Right atrium auricular region (tissue), 2 donors: ENCODE data around the gene KRT1. TPM values are rescaled to one million over a fixed set of nuclear protein-coding genes. Genes with fewer than 3 reads are reported as not detected.

ENCODE experiments used
- DNase-seq: peaks from one replicate; pipeline ENCODE4 v3.0.0-alpha.2; 2019; ENCODE audit warnings: low spot score
- H3K27ac ChIP-seq, 2 donors: fragments of 200-600 bp; sonication (generic); 1 replicate in 1 of 2; 2 replicates in 1 of 2; pipeline ENCODE4 v1.5.1; 2016 to 2019
- H3K27me3 ChIP-seq, 2 donors: fragments of 200-600 bp; sonication (generic); one replicate each; pipeline versions ENCODE4 v1.5.1 to v1.6.0; 2017 to 2019
- H3K36me3 ChIP-seq: fragments of 200-600 bp; sonication (generic); one replicate; pipeline ENCODE4 v1.5.1; 2016
- H3K4me1 ChIP-seq, 2 donors: fragments of 200-600 bp; sonication (generic); one replicate each; pipeline versions ENCODE4 v1.5.1 to v1.6.0; 2017 to 2019
- H3K4me3 ChIP-seq, 2 donors: fragments of 200-600 bp; sonication (generic); 1 replicate in 1 of 2; 2 replicates in 1 of 2; pipeline ENCODE4 v1.5.1; 2017 to 2019; ENCODE audit warnings: mild to moderate bottlenecking in 1 of 2, moderate library complexity in 1 of 2
- H3K9me3 ChIP-seq, 2 donors: fragments of 200-600 bp; sonication (generic); one replicate each; pipeline ENCODE4 v1.5.1; 2019
- CTCF ChIP-seq, 2 donors: fragments of 200-600 bp; sonication (generic); IDR thresholded peaks; one replicate each; pipeline ENCODE4 v1.5.1; 2019; ENCODE audit warnings: antibody characterized with exemption in 2 of 2
- total RNA-seq, 2 donors: library from RNA; depleted of rRNA; stranded (reverse); fragments of >200 nt; gene quantifications; one replicate each; pipeline ENCODE4 v1.1.0, GENCODE V29; 2016

The KRT1 gene
- total RNA-seq, 2 donors from 2014 or later = not detected

GRCh38 chr12:52650520-52651081 is 29.6 kb downstream of the KRT1 start:
- H3K9me3 ChIP-seq = no peaks in the 10 kb centered on the region
- H3K4me1 ChIP-seq = no peaks in the 10 kb centered on the region
- H3K27ac ChIP-seq = no peak overlapping the region
- peak; percentile 56 for DNase-seq
- no peaks in the 10 kb centered on the region for H3K27me3 ChIP-seq
- no peak for TF ChIP-seq CTCF (IDR thresholded peaks at IDR 0.05)
- H3K36me3 ChIP-seq = no peaks in the 10 kb centered on the region
- no peak overlapping the region for H3K4me3 ChIP-seq

GRCh38 chr12:52649066-52649465 is 31.1 kb downstream of the KRT1 start:
- Histone ChIP-seq H3K4me3 (no peak overlapping the region), H3K27ac (no peak overlapping the region), H3K4me1 (no peaks in the 10 kb centered on the region), H3K9me3 (no peaks in the 10 kb centered on the region), H3K36me3 (no peaks in the 10 kb centered on the region), H3K27me3 (no peaks in the 10 kb centered on the region)
- peak; percentile 23 for DNase-seq
- TF ChIP-seq CTCF (IDR thresholded peaks at IDR 0.05) = no peak

- TF ChIP-seq CTCF (IDR thresholded peaks at IDR 0.05) = no peak
- Histone ChIP-seq H3K36me3 (no peaks in the 10 kb centered on the region), H3K4me1 (no peaks in the 10 kb centered on the region), H3K27ac (no peak overlapping the region), H3K4me3 (no peak overlapping the region), H3K27me3 (no peaks in the 10 kb centered on the region), H3K9me3 (no peaks in the 10 kb centered on the region)
- DNase-seq = peak; percentile 46
Measured at GRCh38 chr12:52648012-52648550, 32.1 kb downstream of the KRT1 start.

GRCh38 chr12:52647601-52648000 is 32.6 kb downstream of the KRT1 start:
- H3K27me3 ChIP-seq = no peaks in the 10 kb centered on the region
- no peaks in the 10 kb centered on the region for H3K9me3 ChIP-seq
- no peaks in the 10 kb centered on the region for H3K36me3 ChIP-seq
- no peak overlapping the region for H3K27ac ChIP-seq
- DNase-seq = no peak
- H3K4me1 ChIP-seq = no peaks in the 10 kb centered on the region
- no peak for TF ChIP-seq CTCF (IDR thresholded peaks at IDR 0.05)
- no peak overlapping the region for H3K4me3 ChIP-seq

- Histone ChIP-seq H3K9me3 (no peaks in the 10 kb centered on the region), H3K4me3 (no peak overlapping the region), H3K4me1 (no peaks in the 10 kb centered on the region), H3K36me3 (no peaks in the 10 kb centered on the region), H3K27ac (no peak overlapping the region), H3K27me3 (no peaks in the 10 kb centered on the region)
- peak; percentile 16 for DNase-seq
- no peak for TF ChIP-seq CTCF (IDR thresholded peaks at IDR 0.05)
Measured at GRCh38 chr12:52646613-52647012, 33.6 kb downstream of the KRT1 start.

- H3K27me3 ChIP-seq = no peaks in the 10 kb centered on the region
- no peaks in the 10 kb centered on the region for H3K9me3 ChIP-seq
- H3K4me3 ChIP-seq = no peak overlapping the region
- no peaks in the 10 kb centered on the region for H3K4me1 ChIP-seq
- H3K27ac ChIP-seq = no peak overlapping the region
- no peaks in the 10 kb centered on the region for H3K36me3 ChIP-seq
- peak; percentile 28 for DNase-seq
- TF ChIP-seq CTCF (IDR thresholded peaks at IDR 0.05) = no peak
Measured at GRCh38 chr12:52645982-52646381, 34.2 kb downstream of the KRT1 start.
